Left hindlimb (tissue), 1 donor: ENCODE results near the gene SULT1C4.
"Not testable (repeated sequence)": the region's sequence is repeated elsewhere in the genome, so short reads cannot be mapped to it uniquely, and the experiment has no call there.

Source experiments
- DNase-seq: peaks from one replicate; pipeline ENCODE4 v3.0.0-alpha.2; 2018

SULT1C4 gene

GRCh38 chr2:108377815-108378630, at the start of gene SULT1C4:
Gene SULT1C4 (plus strand): TSS chr2:108377954. CDS start chr2:108378338, 384 bp downstream.
- peak; percentile 92 for DNase-seq

GRCh38 chr2:108329771-108330170, 48.0 kb upstream of the SULT1C4 start:
- DNase-seq, result no peak

- DNase-seq, result no peak
Observed at GRCh38 chr2:108330979-108331378, 46.8 kb upstream of the SULT1C4 start.

- DNase-seq, result no peak
Observed at GRCh38 chr2:108345951-108346350, 31.8 kb upstream of the SULT1C4 start.

GRCh38 chr2:108346827-108347226, 30.9 kb upstream of the SULT1C4 start:
- no peak for DNase-seq

- no peak for DNase-seq
Observed at GRCh38 chr2:108347786-108348185, 30.0 kb upstream of the SULT1C4 start.

GRCh38 chr2:108348816-108349570, 28.8 kb upstream of the SULT1C4 start:
- no peak for DNase-seq

- DNase-seq, result no peak
Observed at GRCh38 chr2:108349571-108349928, 28.2 kb upstream of the SULT1C4 start.

GRCh38 chr2:108351889-108352288, 25.9 kb upstream of the SULT1C4 start:
- no peak for DNase-seq

GRCh38 chr2:108354136-108354535, 23.6 kb upstream of the SULT1C4 start:
- no peak for DNase-seq

GRCh38 chr2:108355906-108356734, 21.6 kb upstream of the SULT1C4 start:
- DNase-seq, result no peak

- DNase-seq, result not testable (repeated sequence)
Observed at GRCh38 chr2:108359336-108359735, 18.4 kb upstream of the SULT1C4 start.

- DNase-seq, result no peak
Observed at GRCh38 chr2:108360776-108361468, 16.8 kb upstream of the SULT1C4 start.

- DNase-seq, result no peak
Observed at GRCh38 chr2:108363024-108363907, 14.5 kb upstream of the SULT1C4 start.

- no peak for DNase-seq
Observed at GRCh38 chr2:108363908-108364225, 13.9 kb upstream of the SULT1C4 start.

- DNase-seq, result no peak
Observed at GRCh38 chr2:108364676-108365297, 13.0 kb upstream of the SULT1C4 start.

- DNase-seq, result no peak
Observed at GRCh38 chr2:108365656-108366055, 12.1 kb upstream of the SULT1C4 start.

- no peak for DNase-seq
Observed at GRCh38 chr2:108367014-108367413, 10.7 kb upstream of the SULT1C4 start.

- DNase-seq, result no peak
Observed at GRCh38 chr2:108367561-108368175, 10.1 kb upstream of the SULT1C4 start.

- DNase-seq, result no peak
Observed at GRCh38 chr2:108369153-108369552, 8.6 kb upstream of the SULT1C4 start.

GRCh38 chr2:108370080-108370479, 7.7 kb upstream of the SULT1C4 start:
- DNase-seq, result no peak
